ENCODE data around the gene MRPL10. TPM values are rescaled to one million over a fixed set of nuclear protein-coding genes. Genes with fewer than 3 reads are reported as not detected.
A peak's percentile ranks its signal among the peaks of the same experiment; 100 is the strongest.

MRPL10 gene
- total RNA-seq, 2 donors from 2014 or later: 68.7 to 84.1 TPM

DNA sequence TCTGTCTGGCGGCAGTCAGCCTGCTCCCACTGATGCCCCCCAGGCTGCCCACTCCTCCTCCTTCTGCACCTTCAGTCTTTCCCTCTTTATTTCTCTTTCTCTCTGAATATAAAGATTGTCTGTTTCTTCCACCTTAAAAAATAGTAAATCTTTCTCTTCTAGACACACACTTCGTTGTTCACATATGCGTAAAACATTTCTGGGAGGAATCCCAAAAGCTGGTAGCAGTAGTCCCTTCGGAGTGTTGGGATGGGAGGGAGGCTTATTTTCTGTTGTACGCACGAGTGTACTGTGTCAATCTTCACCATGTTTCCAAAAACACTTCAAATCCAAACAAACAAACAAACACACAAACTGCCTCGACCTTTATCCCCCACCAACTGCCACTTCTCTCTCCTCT, 19.6 kb downstream of the MRPL10 start:
- ATAC-seq (no peak), DNase-seq (ENCODE audit: low spot score in 2 of 2) (no peak)
- Mint-ChIP-seq H3K27ac (peak overlapping the region; percentile 36 to 95), H3K36me3 (peaks cover 0 to 10% of the 10 kb centered on the region in 2 donors), H3K9me3 (no peaks in the 10 kb centered on the region)

DNA sequence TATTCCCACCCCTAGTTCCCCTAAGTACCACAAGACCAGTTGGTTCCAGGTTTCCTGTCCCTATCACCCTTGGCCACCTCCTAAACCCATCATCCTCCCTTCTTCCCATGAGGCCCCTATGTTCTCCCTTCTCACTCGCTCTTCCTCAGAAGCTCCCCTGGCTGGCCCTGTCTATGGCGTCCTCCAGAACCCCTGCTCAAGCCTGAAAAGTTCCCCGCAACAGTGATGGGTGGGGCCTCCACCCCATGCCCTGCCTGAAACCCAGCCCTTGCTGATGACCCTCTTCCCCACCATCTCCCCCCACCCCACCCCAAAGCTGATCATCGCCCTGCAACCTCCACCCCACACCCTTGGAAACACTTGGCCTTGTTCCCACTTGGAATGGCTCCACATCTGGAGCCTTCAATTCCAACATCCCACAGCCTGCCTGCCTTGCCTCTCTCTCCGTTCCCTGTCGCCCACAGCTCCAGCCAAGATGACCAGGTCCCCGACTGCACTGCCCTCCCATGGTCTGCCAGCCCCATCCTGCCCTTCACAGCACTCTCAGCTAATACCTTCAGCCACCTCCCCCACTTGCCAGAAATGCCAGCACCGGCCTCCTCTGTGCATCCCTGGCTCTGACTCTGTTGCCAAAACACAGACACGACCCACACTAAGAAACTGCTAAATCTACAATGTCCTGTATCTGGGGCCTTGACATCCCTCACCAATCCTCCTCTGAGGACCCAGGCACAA, 20.3 kb downstream of the MRPL10 start:
- no peaks in the 10 kb centered on the region for H3K9me3 Mint-ChIP-seq
- peak overlapping the region; percentile 36 to 95 for H3K27ac Mint-ChIP-seq
- DNase-seq (ENCODE audit: low spot score in 2 of 2): peak in 1 of 2 donors; percentile 41
- ATAC-seq: no peak
- H3K36me3 Mint-ChIP-seq: peaks cover 0 to 10% of the 10 kb centered on the region in 2 donors

DNA sequence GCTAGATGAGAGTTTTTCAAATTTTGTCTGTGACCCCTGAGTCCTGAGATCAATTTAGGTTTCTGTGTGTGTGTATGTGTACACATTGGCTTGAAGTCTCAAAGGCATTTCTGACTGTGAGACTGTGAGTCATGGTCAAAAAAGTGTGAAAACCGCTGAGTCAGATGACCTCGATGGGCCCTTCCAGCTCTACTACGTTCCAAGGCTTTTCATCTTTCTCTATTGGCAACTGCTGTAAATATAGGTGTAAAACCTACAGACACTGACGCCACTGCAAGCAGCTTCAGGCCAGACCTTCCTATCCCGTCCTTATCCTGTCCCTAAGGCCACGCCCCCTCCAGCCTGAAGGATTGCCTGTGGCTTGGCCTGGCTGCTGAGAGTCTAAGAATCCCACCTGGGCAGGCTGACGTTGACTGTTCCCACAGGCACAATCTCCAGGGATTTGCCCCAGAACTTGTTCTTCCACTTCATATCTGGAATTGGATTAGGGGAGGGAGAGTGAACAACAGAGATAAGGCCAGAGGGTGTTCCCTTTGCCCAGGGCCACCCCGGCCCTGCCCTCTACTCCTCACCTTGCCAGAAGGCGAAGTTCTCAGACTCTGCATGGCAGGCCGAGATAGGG, 21.0 kb downstream of the MRPL10 start:
- ATAC-seq (peak; percentile 88 to 93), DNase-seq (ENCODE audit: low spot score in 2 of 2) (peak in 1 of 2 donors; percentile 43)
- H3K36me3 Mint-ChIP-seq: peaks cover 0 to 10% of the 10 kb centered on the region in 2 donors
- no peaks in the 10 kb centered on the region for H3K9me3 Mint-ChIP-seq
- H3K27ac Mint-ChIP-seq: peak overlapping the region; percentile 36 to 70

DNA sequence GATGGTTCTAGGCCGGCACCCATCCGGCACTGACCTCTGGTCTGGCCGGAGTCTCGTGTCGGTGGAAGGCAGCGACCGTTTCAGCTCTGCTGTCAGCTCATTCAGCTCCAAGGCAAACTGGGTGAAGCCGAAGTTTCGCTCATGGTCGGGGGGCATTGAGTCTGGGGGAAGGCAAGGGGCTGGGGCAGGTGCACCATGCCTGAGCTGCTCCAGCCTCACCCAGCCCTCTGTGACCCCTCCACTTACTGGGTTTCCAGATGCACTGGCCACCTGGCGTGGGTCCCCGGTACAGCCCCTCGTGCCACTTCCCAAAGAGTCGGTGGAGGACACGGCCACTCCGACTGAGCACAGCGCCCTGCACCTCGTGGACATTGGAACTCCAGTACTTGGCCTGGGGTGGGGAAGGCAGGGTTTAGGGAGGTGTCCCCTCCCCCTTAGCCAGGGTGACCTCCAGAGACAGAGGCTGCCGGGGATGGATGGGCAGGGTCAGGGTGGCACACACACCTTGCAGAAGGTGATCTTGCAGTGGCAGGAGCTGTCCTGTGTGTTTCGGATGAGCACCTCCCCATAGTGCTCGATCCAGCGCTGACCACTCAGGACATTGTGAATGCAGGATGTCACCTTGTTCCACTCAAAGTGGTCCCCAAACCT, 22.4 kb downstream of the MRPL10 start:
- ATAC-seq: no peak
- H3K36me3 Mint-ChIP-seq: peaks cover 0 to 10% of the 10 kb centered on the region in 2 donors
- peak overlapping the region in 1 of 2 donors; percentile 14 for H3K27ac Mint-ChIP-seq
- DNase-seq (ENCODE audit: low spot score in 2 of 2): peak in 1 of 2 donors; percentile 49
- H3K9me3 Mint-ChIP-seq: no peaks in the 10 kb centered on the region

DNA sequence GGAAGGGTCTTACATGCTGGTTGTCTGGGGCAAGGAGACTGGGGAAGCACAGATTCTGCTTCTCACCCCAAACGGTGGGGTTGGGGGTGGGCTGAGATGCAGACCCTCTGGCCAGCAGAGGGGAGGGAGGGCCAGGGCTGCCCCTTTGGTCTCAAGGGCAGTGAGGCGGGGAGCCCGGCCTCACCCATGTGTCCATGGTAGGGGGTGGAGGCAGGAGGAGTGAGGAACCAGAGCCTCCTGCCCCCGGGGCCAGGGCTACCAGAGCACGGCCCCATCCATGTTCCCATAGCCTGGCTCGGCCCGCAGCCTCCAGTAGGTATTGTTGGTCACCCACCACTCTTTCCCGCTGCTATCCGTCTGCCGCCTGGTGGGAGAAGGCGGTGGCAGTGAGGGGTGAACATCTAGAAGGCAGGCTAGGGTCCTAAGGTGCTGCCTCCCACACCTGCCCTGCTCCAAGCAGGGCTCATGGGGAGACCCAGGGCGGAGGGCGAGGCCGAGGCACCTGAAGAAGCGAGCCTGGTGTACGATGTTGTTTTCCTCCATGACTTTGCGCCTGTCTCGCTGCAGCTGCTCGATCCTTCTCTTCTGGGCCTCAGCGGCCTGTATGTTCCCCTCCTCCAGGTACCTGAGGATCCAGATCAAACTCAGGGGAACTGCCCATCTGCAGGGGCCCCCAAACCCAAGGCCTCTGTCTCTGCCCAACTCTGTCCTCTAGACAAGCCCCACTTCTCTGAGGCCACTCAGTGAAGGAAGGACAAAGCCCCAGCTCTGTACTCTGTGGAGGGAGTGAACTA, 23.1 kb downstream of the MRPL10 start:
- peaks cover 0 to 10% of the 10 kb centered on the region in 2 donors for H3K36me3 Mint-ChIP-seq
- H3K9me3 Mint-ChIP-seq: no peaks in the 10 kb centered on the region
- peak overlapping the region in 1 of 2 donors; percentile 72 for H3K27ac Mint-ChIP-seq
- ATAC-seq (no peak), DNase-seq (ENCODE audit: low spot score in 2 of 2) (peak in 1 of 2 donors; percentile 52)

DNA sequence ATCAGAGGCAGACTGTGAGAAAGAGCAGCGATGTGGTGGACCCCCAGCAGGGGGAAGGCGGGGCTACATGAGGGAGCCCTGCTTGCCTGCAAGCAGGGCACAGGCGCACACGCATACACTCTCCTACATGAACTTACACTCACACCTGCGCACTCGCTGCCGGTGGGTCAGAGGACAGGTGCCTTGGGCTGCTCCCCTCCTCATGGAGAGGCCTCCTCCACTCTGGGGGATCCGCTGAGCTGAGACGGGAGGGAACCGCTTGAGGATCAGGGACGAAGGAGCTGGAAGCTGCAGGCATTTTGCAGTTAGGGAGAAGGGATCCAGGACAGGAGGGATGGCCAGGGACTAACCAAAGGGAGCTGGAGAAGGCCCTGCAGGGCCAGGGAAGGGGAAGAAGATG, 23.9 kb downstream of the MRPL10 start:
- H3K27ac Mint-ChIP-seq: no peak overlapping the region
- peaks cover 0 to 10% of the 10 kb centered on the region in 2 donors for H3K36me3 Mint-ChIP-seq
- no peak for DNase-seq (ENCODE audit: low spot score in 2 of 2)

DNA sequence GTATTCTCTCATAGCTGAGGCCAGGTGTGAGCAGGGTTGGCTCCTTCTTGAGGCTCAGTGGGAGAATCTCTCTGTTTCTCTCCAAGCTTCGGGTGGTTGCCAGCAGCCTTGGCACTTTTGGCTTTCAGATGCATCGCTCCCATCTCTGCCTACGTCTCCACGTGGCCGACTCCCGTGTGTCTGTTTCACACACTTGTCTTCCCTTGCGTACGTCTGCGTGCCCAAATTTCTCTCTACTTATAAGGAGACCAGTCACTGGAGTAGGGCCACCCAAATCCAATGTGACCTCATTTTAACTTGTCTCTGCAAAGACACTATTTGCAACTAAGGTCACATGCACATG, 24.5 kb downstream of the MRPL10 start:
- no peak overlapping the region for H3K27ac Mint-ChIP-seq
- ATAC-seq (no peak), DNase-seq (ENCODE audit: low spot score in 2 of 2) (no peak)
- H3K9me3 Mint-ChIP-seq: no peaks in the 10 kb centered on the region
- H3K36me3 Mint-ChIP-seq: peaks cover 0 to 10% of the 10 kb centered on the region in 2 donors

More for the DNA sequence above, 23.9 kb downstream of the MRPL10 start:
- no peaks in the 10 kb centered on the region for H3K9me3 Mint-ChIP-seq
- ATAC-seq: no peak

DNA sequence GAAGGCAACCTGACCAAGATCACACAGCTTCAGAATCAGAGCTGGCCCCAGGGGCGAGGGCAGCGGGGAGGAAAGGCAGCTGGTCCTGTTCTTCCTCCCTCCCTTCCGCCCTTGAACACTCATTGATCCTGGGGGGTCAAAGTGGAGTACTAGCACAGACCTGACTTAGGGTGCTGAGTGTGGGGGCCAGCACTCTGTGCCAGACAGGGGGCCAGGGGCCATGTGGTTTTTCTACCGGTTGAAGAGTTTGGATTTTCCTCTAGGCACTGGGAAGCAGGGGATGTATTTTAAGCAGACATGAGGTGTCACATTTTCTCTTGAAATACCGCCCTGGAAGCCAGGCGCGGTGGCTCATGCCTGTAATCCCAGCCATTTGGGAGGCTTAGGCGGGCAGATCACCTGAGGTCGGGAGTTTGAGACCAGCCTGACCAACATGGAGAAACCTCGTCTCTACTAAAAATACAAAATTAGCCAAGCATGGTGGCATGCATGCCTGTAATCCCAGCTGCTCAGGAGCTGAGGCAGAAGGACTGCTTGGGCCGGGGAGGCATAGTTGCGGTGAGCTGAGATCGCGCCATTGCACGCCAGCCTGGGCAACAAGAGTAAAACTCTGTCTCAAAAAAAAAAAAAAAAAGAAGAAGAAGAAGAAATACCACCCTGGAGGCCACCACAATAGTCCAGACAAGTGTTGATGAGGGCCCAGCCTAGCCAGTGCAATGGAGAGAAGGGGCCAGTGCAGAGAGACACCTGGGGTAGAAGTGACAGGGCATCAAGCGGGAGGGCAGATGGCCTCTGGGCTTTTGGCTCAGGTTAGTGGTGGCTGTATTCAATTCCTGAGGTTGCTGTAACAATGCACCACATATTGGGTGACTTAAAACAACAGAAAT, 25.1 kb downstream of the MRPL10 start:
- Mint-ChIP-seq H3K27ac (no peak overlapping the region), H3K36me3 (peaks cover 0 to 10% of the 10 kb centered on the region in 2 donors), H3K9me3 (no peaks in the 10 kb centered on the region)
- DNase-seq (ENCODE audit: low spot score in 2 of 2) (no peak), ATAC-seq (no peak)

DNA sequence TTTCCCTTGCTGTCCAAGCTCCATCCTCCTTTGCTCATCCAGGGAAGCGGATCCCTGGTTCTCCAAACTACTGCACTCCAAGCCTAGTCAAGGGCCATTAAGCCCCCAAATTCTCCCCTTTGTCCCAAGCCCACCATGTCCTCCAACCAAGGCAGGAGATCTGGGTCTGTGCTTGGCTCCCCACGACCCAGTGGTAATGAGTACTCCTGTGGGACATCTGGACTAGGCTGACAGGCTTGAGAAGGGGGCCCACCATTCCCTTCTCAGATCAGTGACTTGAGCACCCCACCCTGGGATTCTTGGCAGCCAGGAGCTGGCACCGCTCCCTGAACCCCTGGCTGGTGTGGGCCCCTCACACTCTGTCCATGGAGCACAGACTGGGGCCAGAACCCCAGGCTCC, 26.9 kb downstream of the MRPL10 start:
- Mint-ChIP-seq H3K9me3 (no peaks in the 10 kb centered on the region), H3K36me3 (no peaks in the 10 kb centered on the region), H3K27ac (no peak overlapping the region)
- ATAC-seq (no peak), DNase-seq (ENCODE audit: low spot score in 2 of 2) (no peak)

DNA sequence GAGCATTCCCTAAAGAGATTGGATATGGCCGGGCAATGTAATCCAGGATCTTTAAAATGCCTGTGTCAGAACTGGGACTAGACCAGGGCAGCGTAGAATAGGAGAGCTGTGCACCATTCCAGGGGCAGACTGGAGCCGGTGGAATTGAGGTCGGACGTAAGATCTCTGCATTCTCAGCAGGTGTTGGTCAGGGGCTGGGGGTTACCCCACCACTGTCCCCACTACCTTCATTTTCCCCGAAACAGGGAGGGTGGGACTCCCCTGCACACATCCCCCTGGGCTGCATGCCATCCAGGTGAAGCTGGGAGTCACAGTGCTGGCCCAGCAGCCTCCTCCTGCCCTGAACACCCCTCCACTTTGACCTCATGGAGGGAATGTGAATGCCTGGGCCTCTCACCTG, 27.6 kb downstream of the MRPL10 start:
- no peak for DNase-seq (ENCODE audit: low spot score in 2 of 2)
- no peaks in the 10 kb centered on the region for H3K36me3 Mint-ChIP-seq
- no peak overlapping the region for H3K27ac Mint-ChIP-seq
- no peak for ATAC-seq
- no peaks in the 10 kb centered on the region for H3K9me3 Mint-ChIP-seq

DNA sequence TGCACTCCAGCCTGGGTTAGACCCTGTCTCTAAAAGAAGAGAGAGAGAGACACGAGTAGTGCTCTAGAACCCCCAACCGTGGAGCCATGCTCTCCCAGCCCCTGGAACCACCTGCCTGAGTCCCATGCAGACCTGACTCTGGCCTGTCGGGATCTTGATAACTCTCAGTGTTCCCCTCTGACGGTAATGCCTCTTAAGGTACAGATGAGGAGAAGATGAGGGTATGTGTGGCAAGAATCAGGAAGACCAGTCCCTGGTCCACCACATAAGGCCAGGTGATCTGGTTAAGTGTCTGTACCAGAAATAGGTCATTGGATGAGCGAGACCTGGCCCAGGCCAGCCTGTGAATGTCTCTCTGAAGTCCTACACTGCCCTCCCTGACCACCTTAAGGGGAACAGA, 28.1 kb downstream of the MRPL10 start:
- no peak for DNase-seq (ENCODE audit: low spot score in 2 of 2)
- Mint-ChIP-seq H3K27ac (no peak overlapping the region), H3K36me3 (no peaks in the 10 kb centered on the region), H3K9me3 (no peaks in the 10 kb centered on the region)
- no peak for ATAC-seq

DNA sequence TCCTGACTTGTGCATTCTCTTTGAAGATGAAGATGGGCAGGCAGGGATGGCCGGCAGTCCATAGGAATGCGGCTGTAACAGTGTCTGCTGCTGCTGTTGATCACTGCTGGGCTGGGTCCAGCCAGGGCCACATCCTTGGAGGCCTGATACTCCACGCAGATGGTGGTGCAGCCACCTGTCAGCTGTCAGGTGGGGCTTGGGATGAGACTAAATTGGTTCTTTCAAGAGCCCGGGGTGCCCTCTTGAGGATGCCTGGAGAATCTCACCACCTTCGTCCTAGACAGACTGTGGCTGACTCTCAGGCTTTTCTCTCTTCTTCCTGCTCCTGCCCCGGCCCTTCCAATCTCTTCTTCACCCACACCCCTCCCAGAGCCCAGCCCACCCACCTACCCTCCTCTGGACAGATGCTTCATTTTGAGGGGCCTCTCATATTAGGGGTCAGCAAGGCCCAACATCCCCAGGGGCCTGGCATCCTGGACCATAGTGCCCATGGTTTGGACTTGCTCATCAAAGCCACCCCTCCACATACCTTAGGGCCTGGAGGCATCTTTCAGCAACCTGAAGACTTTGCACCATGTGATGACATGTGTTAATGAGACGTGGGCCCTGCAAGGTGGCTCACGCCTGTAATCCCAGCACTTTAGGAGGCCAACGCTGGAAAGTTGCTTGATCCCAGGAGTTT, 28.9 kb downstream of the MRPL10 start:
- no peaks in the 10 kb centered on the region for H3K36me3 Mint-ChIP-seq
- DNase-seq (ENCODE audit: low spot score in 2 of 2): peak in 1 of 2 donors; percentile 63
- peak; percentile 89 to 94 for ATAC-seq

DNA sequence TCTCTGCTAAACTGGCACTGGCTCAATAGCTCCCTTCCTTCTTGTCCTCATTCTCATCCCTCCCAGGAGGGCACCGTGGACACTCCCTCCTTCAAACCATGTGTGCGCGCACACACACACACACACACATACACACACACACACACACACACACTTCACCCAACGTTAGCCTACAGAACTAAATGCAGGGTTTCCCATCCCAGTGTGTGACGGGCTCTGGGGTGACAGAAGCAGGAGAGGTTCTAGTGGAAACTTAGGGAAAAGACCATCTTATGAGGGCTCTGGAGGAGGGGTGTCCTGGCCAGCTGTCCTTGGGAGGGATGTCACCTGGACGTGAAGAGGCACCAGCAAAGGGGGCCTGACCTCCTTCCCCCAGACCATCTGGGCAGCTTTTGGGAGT, 29.4 kb downstream of the MRPL10 start:
- no peaks in the 10 kb centered on the region for H3K9me3 Mint-ChIP-seq
- no peak for ATAC-seq
- no peak overlapping the region for H3K27ac Mint-ChIP-seq
- H3K36me3 Mint-ChIP-seq: no peaks in the 10 kb centered on the region
- no peak for DNase-seq (ENCODE audit: low spot score in 2 of 2)

More for the DNA sequence above, 28.9 kb downstream of the MRPL10 start:
- no peak overlapping the region for H3K27ac Mint-ChIP-seq
- H3K9me3 Mint-ChIP-seq: no peaks in the 10 kb centered on the region

DNA sequence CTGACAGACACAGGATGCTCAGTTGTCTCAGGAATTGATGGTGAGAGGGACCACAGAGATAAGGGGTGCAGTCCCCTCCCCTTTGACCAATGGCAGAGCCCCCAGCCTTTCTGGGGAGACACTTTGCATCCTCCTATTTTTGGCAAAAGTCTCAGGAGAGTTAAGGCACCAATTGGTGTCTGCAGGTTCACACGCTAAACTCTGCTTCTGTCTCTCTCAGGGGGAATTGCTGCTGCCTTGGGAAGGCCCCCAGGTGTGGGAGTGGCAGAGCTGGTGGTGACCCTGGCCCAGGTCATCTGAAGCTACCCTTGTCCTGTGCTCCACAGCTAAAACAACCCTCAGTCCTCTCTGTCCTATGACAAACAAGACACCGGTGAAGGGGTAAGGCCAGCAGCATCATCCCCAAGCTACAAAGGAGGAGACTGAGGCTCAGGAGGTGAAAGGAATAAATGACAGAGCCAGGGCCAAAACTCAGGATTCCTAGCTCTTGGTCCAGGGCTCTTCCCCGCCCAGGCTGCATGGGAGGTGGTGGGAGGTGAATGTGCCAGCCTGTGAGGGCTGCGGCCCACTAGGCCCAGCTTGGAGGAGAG, 30.1 kb downstream of the MRPL10 start:
- ATAC-seq: no peak
- Mint-ChIP-seq H3K27ac (peak overlapping the region in 1 of 2 donors; percentile 44), H3K9me3 (no peaks in the 10 kb centered on the region), H3K36me3 (no peaks in the 10 kb centered on the region)
- no peak for DNase-seq (ENCODE audit: low spot score in 2 of 2)

DNA sequence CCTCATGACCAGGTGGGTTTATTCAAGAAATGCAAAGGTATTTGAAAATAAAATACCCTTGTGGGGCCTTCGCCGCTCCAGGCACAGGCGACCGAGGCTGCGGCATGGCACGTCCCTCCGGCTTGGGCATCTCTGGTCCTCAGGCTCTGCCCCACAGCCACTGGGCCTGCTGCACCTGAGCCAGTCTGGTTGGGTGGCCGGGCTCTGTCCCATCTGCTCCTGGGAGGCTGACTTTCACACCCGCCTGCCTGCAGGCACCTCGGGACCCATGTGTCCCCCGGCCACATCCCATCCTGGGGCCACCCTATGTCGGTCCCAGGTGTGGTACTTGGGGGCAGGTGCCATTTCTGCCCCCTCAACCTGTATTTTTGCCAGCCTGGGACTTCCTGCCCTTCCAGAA, 30.7 kb downstream of the MRPL10 start:
- Mint-ChIP-seq H3K36me3 (no peaks in the 10 kb centered on the region), H3K9me3 (no peaks in the 10 kb centered on the region), H3K27ac (peak overlapping the region in 1 of 2 donors; percentile 3)
- ATAC-seq (no peak), DNase-seq (ENCODE audit: low spot score in 2 of 2) (no peak)

Data from activated naive CD4-positive, alpha-beta T cell treated with anti-CD3 and anti-CD28 coated beads, Interleukin-2, amount 50 U/mL, for 72 hours (primary cell).